Spleen (tissue), 7 donors: ENCODE results near the gene KIF3A.

Experiments used
- POLR2A ChIP-seq, 3 donors: fragments of 450-650 bp; IDR thresholded peaks; one replicate each; pipeline ENCODE4 v1.5.1; 2017; ENCODE audit warnings: antibody characterized with exemption in 3 of 3, mild to moderate bottlenecking in 1 of 3
- TF ChIP-seq, protein P1 (sequence below), 11 experiments: fragments of 200-600 bp in 7 of 11; fragments of 450-650 bp in 4 of 11; sonication (generic) in 4 of 11; IDR thresholded peaks in 8 of 11; conservative IDR thresholded peaks in 3 of 11; 1 replicate in 7 of 11; 2 replicates in 4 of 11; pipeline versions ENCODE4 v1.4.0 to v1.8.0; 2016 to 2021; ENCODE audit warnings: antibody characterized with exemption in 11 of 11, inconsistent platforms in 4 of 11, mild to moderate bottlenecking in 1 of 11
- donor health status: DM: no; HTN: no; CAD: no; lungs with moderate emphysema.
- donor health status: DM: no; HTN: no; CAD: no.
- donor health status: DM: no; HTN: no; CAD: no.

DNA sequence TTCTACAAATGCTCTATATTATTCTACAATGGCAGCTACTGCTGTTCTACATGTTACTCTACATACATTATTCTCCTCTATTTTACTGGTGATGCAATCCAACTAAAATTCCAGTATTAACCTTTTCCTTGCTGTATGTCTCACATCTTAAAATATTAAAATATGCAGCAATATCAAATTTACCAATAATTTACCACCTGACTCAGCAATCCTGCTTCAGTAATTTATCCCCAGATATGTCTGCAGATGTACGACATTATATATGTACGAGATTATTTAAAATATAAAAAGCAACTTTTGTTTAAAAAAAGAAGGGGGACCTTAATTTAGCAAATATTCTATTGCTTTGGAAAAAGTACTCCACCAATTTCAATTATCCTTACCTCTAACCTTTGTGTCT, 11.6 kb downstream of the KIF3A start:
- TF ChIP-seq, protein P1, sequence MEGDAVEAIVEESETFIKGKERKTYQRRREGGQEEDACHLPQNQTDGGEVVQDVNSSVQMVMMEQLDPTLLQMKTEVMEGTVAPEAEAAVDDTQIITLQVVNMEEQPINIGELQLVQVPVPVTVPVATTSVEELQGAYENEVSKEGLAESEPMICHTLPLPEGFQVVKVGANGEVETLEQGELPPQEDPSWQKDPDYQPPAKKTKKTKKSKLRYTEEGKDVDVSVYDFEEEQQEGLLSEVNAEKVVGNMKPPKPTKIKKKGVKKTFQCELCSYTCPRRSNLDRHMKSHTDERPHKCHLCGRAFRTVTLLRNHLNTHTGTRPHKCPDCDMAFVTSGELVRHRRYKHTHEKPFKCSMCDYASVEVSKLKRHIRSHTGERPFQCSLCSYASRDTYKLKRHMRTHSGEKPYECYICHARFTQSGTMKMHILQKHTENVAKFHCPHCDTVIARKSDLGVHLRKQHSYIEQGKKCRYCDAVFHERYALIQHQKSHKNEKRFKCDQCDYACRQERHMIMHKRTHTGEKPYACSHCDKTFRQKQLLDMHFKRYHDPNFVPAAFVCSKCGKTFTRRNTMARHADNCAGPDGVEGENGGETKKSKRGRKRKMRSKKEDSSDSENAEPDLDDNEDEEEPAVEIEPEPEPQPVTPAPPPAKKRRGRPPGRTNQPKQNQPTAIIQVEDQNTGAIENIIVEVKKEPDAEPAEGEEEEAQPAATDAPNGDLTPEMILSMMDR (IDR thresholded peaks at IDR 0.05 in 8 of 11, conservative IDR thresholded peaks at IDR 0.05 in 3 of 11), result no peak
- TF ChIP-seq POLR2A (IDR thresholded peaks at IDR 0.05), result no peak
